ENCODE measurements around the gene TEKT3.

Gene TEKT3

GRCh38 chr17:15266325-15267125 is 74.9 kb downstream of the TEKT3 start:
- no peak for DNase-seq (ENCODE audit: low read depth in 3 of 3)

- DNase-seq (ENCODE audit: low read depth in 3 of 3) = no peak
Observed at GRCh38 chr17:15265131-15265530, 76.3 kb downstream of the TEKT3 start, which contains the start of gene PMP22. Gene PMP22, minus strand, starts transcription at chr17:15265326. Its CDS starts 4,599 bp downstream, at chr17:15260727.

GRCh38 chr17:15264542-15264941 is 76.9 kb downstream of the TEKT3 start:
- DNase-seq (ENCODE audit: low read depth in 3 of 3) = no peak

GRCh38 chr17:15263680-15264079 is 77.7 kb downstream of the TEKT3 start:
- DNase-seq (ENCODE audit: low read depth in 3 of 3) = no peak

- no peak for DNase-seq (ENCODE audit: low read depth in 3 of 3)
Observed at GRCh38 chr17:15263206-15263579, 78.2 kb downstream of the TEKT3 start.

- DNase-seq (ENCODE audit: low read depth in 3 of 3) = peak in 1 of 3 experiments; percentile 3
Observed at GRCh38 chr17:15262291-15263205, 78.8 kb downstream of the TEKT3 start.

GRCh38 chr17:15261802-15262290 is 79.6 kb downstream of the TEKT3 start:
- DNase-seq (ENCODE audit: low read depth in 3 of 3) = peak in 1 of 3 experiments; percentile 3

- peak in 1 of 3 experiments; percentile 5 for DNase-seq (ENCODE audit: low read depth in 3 of 3)
Observed at GRCh38 chr17:15261258-15261801, 80.1 kb downstream of the TEKT3 start.

- DNase-seq (ENCODE audit: low read depth in 3 of 3) = peak in 2 of 3 experiments; percentile 16 to 60
Observed at GRCh38 chr17:15260376-15261257, 80.8 kb downstream of the TEKT3 start.

GRCh38 chr17:15257796-15258512 is 83.4 kb downstream of the TEKT3 start:
- no peak for DNase-seq (ENCODE audit: low read depth in 3 of 3)

- peak; percentile 21 to 62 (median 33) for DNase-seq (ENCODE audit: low read depth in 3 of 3)
Observed at GRCh38 chr17:15257258-15257788, 84.1 kb downstream of the TEKT3 start.

- DNase-seq (ENCODE audit: low read depth in 3 of 3) = no peak
Observed at GRCh38 chr17:15256689-15257088, 84.7 kb downstream of the TEKT3 start.

GRCh38 chr17:15255713-15256454 is 85.5 kb downstream of the TEKT3 start:
- DNase-seq (ENCODE audit: low read depth in 3 of 3) = no peak

Data from stimulated activated CD4-positive, alpha-beta T cell treated with anti-CD3 and anti-CD28 coated beads, TNF-alpha, amount 100 ng/mL, for 24 hours (primary cell).